HG02610 (cell line): ENCODE measurements around the gene CPT2.
A peak's percentile ranks its signal among the peaks of the same experiment; 100 is the strongest.

Source experiments
- ATAC-seq: cut with Tn5 transposase; IDR thresholded peaks from one replicate; pipeline ENCODE4 v1.9.1; 2021; ENCODE audit warnings: mild to moderate bottlenecking, moderate library complexity; ENCODE audit not compliant: unreplicated experiment

The CPT2 gene

DNA sequence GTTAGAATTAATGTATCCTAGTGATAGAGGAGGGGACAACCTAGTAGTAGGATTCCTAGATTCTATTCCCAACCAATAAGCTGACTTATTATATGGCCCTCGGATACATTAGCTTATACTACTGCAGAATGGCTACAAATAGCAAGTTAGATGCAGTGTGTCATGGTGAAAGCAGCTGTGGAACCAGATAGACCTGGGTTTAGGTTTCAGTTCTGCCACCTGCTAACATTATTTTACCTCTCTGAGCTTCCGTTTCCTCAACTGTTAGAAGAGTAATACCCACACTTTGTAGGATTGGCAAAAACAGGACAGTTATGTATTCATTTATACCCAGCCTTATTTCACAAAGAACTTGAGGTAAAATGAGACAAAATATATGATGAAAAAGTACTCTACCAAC, 63.3 kb downstream of the CPT2 start:
- peak; percentile 70 for ATAC-seq

DNA sequence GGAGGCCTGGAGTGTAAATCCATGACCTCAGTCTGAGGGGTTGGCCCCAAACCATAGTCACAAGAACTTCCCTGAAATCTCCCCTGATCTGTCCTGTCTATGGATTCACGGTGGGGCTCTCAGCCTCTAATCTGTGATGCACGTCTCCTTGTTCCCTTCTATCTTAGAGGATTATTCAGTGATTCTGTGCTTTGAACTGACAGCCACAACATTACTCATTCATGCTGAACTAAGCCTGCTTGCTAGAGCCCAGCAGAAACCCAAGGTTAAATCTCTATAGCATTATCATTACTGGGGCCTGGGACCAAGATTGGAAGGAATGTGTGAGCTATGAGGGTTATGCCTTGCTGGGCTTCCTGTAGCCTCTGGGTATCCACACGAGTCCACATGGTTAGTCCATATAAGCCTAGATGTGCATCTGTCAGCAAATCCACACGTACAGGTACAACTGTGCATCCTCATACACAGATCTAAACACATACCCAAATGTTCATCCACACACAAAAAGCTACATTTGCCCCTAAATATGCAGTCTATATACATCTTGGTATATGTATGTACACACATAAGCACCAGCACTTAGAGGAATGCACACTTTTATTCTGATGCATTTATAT, 64.1 kb downstream of the CPT2 start:
- ATAC-seq = no peak

DNA sequence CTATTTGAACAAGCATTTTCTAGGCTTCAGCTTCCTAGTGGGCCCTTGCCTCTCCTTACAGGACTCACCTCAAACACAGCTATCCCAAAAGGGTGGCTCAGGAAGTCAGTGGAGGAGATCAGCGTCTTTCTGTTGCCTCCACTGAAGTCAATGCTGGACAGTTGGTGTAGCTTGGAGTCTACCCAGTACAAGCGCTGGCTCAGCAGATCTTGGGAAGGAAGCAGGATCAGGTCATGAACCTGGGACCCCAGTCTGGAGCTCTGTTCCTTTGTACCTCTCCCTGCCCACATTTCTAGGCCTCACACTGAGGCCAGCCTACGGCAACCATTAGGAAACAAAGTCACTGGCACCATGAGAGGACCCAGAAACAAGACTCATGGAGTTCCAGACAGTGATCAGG, 65.4 kb downstream of the CPT2 start:
- ATAC-seq = no peak
